ENCODE measurements around the gene SH3RF1.

- TF ChIP-seq, protein P1, sequence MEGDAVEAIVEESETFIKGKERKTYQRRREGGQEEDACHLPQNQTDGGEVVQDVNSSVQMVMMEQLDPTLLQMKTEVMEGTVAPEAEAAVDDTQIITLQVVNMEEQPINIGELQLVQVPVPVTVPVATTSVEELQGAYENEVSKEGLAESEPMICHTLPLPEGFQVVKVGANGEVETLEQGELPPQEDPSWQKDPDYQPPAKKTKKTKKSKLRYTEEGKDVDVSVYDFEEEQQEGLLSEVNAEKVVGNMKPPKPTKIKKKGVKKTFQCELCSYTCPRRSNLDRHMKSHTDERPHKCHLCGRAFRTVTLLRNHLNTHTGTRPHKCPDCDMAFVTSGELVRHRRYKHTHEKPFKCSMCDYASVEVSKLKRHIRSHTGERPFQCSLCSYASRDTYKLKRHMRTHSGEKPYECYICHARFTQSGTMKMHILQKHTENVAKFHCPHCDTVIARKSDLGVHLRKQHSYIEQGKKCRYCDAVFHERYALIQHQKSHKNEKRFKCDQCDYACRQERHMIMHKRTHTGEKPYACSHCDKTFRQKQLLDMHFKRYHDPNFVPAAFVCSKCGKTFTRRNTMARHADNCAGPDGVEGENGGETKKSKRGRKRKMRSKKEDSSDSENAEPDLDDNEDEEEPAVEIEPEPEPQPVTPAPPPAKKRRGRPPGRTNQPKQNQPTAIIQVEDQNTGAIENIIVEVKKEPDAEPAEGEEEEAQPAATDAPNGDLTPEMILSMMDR (IDR thresholded peaks at IDR 0.05 in 2 of 3, conservative IDR thresholded peaks at IDR 0.05 in 1 of 3; ENCODE audit: control insufficient read depth in 2 of 3, extremely low read depth in 1 of 3, insufficient read depth in 1 of 3, low read depth in 3 of 3, low read length in 3 of 3) = no peak
- TF ChIP-seq RCOR1 (conservative IDR thresholded peaks at IDR 0.05; ENCODE audit: low read depth, low read length) (no peak), NFYA (IDR thresholded peaks at IDR 0.05; ENCODE audit: borderline replicate concordance, low read depth, low read length) (no peak), POLR2AphosphoS5 (IDR thresholded peaks at IDR 0.05; ENCODE audit: low read length) (no peak), RAD21 (IDR thresholded peaks at IDR 0.05; ENCODE audit: insufficient read depth, low read depth, low read length) (no peak), CBX3 (IDR thresholded peaks at IDR 0.05; ENCODE audit: borderline replicate concordance, low read depth) (no peak), SMC3 (IDR thresholded peaks at IDR 0.05; ENCODE audit: borderline replicate concordance, low read length) (no peak), KDM1A (IDR thresholded peaks at IDR 0.05; ENCODE audit: borderline replicate concordance) (no peak)
Measured at GRCh38 chr4:169163495-169163894, 107.3 kb downstream of the SH3RF1 start.

All from GM12878 (cell line).